NCI-H2081 (cell line): Measurements from ENCODE around the gene LHFPL6.
A peak's percentile ranks its signal among the peaks of the same experiment; 100 is the strongest.

ENCODE experiments used
- DNase-seq, 2 experiments: peaks; one replicate each; lab custom pipeline; 2025; lab: John Stamatoyannopoulos, UW

The LHFPL6 gene

DNA sequence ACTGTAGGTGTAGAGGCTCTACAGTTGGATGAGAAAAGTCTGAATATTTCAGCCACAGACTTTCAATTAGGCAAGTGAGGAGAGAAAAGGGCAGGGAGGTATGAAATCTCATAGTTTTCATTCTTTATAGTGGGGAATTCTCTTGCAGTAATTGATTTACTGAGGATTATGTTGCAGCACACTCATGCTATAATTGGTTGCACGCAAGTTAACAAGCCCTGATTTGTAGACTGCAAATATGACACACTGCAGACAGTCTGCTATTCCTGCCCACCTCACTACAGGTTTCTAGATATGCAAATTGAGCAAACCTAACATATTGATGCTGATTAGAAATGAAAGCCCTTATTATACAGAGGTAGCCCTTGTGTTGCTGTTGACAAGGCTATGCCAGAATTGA, 139.4 kb downstream of the LHFPL6 start:
- DNase-seq, result no peak

- DNase-seq, result no peak
These were observed 140.1 kb downstream of the LHFPL6 start for GRCh38 chr13:39462906-39463305.

DNA sequence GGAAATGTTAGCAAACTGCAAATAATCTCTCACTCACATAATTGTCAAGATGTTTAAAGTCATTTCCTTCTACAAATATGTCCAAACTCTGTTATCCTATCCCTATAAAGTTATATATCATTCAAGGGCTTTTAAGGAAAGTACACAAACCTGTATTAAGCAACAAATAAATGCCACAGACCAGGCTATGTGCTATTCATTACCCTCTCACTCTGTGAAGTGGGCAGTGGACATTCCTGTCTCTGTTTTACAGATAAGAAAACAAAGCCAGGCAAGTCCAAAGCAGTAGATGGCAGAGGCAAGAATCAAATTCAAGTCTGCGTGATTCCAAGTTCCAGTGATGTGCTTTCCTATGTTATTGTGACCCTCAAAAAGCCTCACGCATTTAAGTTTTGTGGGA, 140.6 kb downstream of the LHFPL6 start:
- DNase-seq, result no peak

DNA sequence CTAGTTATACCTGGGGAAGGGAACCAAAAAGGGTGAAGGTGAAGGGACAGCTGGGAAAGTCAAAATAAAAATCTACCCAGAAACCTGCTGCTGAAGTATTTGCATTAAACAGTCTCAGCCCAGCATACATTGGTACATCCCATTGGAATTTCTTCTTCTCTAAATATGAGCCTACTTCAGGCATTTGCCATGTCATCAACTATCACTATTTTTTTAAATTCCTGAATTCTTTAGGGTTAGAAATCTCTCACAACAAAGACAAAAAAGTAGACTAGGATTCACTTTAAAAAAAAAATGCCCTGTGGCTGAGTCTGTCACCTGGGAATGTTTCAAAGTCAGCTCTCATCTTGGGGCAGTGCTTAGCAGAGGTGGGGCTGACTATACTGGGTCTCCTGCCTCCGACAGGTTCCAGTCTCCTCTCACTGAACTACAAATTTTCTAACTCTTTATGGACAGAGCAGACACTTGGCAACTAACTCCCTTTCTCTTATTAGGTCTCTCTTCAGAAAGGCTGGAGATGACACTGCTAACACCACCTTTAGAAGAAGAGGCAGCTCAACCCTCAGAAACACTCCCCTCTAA, 141.2 kb downstream of the LHFPL6 start:
- no peak for DNase-seq

- DNase-seq, result no peak
These were observed 145.7 kb downstream of the LHFPL6 start for GRCh38 chr13:39457274-39457673.

- DNase-seq, result no peak
These were observed 147.3 kb downstream of the LHFPL6 start for GRCh38 chr13:39455521-39456175.

DNA sequence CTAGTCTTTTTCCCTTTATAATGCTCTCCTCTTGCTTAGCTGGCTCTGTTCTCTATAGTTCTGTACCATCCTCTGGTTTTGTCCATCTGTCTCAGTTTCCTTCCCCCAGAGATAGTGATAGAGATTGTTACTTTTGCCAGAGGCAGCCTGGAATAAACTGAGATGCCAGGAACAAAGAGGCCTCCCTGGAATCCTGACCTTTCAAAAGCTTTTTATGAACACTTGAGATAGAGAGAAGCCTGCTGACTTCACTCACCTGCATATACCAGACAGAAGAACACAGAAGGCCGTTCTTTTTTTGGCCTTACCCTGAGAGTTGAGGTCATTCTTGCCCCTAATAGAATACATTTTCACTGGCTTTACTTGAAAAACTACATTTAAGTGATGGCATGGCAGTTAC, 150.2 kb downstream of the LHFPL6 start:
- no peak for DNase-seq

DNA sequence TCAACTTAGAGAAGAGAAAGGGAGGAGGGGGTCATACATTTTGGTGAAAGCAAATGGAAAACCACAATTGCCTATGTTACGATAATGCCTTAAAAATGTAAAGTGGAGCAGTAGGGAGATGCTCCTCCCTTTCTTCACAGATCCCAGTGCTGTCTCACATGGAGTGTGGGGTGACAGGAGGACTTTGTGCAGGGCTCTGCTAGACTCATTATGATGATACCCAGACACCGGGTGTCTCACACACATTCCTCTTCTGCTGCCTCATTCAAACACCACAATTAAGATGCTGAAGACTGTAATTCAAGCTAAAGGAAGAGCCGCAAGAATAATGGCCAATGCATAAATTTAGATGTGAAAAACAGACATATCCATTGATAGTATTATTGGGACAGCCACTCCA, 150.6 kb downstream of the LHFPL6 start:
- DNase-seq, result peak in 1 of 2 experiments; percentile 9

GRCh38 chr13:39451860-39452301, 151.1 kb downstream of the LHFPL6 start:
- peak; percentile 46 to 66 for DNase-seq

GRCh38 chr13:39451301-39451700, 151.7 kb downstream of the LHFPL6 start:
- DNase-seq, result peak; percentile 12 to 35

GRCh38 chr13:39450176-39450575, 152.8 kb downstream of the LHFPL6 start:
- no peak for DNase-seq

DNA sequence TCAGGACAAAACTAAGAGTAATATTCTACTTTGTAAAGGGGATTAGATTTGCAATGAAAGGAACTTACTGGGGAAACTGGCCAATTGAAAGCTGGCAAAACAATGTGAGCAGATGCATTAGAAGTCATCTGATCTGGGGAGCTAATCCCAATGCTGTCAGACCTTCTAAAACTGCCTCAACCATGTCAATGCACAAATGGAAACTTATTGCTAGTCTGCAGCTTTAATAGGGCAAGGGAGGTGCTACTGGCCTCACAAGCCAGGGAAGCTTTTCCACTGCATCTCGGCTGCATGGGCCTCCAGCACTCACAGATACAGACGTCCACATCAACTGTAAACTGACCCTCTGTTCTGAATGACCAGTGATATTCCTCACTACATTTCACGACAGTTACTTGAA, 154.2 kb downstream of the LHFPL6 start:
- no peak for DNase-seq

DNA sequence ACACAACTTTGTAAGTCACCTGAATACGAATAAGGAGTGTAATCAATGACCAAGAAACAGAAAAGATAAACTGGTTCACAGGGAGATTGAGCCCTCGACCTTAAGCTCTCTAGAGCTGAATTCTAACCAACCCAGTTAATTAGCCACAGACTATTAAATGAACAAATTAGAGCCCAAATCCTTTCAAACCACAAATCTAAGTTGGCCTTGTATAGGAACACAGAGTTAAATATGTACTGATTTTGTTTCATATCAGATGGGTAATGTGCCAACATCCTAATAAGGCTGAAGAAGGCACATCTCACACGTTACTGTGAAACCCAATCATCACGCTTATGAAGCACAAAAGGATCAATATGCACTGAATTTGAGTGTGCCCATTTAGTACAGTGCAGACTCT, 156.1 kb downstream of the LHFPL6 start:
- DNase-seq, result no peak

- DNase-seq, result no peak
These were observed 158.1 kb downstream of the LHFPL6 start for GRCh38 chr13:39444866-39445265.

- no peak for DNase-seq
These were observed 169.3 kb downstream of the LHFPL6 start for GRCh38 chr13:39433651-39434050.

GRCh38 chr13:39432196-39432595, 170.8 kb downstream of the LHFPL6 start:
- DNase-seq, result peak in 1 of 2 experiments; percentile 42

DNA sequence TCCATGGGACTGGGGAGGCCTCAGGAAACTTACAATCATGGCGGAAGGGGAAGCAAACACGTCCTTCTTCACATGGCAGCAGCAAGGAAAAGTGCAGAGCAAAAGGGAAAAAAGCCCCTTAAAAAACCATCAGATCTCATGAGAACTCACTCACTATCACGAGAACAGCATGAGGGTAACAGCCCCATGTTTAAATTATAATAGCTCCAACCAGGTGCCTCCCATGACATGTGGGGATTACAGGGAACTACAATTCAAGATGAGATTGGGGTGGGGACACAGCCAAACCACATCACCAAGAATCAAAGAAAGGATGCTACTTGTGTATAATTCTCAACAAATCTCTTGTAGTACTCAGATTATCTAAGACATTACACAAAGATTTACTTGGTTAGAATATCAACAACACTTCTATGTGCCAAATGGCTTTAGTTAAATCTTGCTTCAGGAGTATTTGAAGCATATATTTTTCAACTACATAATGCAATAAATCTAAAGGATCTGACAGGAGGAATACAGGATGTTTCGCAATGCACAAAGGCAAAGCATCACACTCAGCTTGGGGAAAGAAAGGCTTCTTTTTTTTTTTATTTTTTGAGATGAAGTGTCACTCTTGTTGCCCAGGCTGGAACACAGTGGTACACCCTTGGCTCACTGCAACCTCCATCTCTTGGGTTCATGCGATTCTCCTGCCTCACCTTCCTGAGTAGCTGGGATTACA, 180.0 kb downstream of the LHFPL6 start:
- no peak for DNase-seq

DNA sequence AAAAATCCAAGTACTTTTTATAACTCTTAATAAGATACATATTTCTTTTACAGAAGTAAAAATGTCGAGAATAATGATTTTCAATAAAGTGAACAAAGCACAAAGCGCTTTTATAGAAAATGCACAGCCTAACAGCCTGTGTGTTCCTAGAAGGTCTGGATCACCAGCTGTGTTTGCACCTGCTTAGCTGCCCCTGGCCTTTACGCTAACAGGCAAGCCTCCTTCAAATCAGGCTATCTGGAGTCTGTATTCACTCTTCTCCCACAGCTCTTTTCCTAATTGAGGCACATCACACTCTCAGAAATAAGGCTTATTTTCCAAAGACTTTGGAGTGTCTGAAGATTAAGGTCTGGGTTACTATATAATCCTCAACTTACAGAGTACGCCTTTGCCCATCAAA, 183.1 kb downstream of the LHFPL6 start:
- peak; percentile 25 to 74 for DNase-seq

GRCh38 chr13:39419068-39419467, 183.9 kb downstream of the LHFPL6 start:
- DNase-seq, result no peak

GRCh38 chr13:39418424-39418823, 184.6 kb downstream of the LHFPL6 start:
- DNase-seq, result no peak

GRCh38 chr13:39417643-39418042, 185.3 kb downstream of the LHFPL6 start:
- DNase-seq, result no peak

DNA sequence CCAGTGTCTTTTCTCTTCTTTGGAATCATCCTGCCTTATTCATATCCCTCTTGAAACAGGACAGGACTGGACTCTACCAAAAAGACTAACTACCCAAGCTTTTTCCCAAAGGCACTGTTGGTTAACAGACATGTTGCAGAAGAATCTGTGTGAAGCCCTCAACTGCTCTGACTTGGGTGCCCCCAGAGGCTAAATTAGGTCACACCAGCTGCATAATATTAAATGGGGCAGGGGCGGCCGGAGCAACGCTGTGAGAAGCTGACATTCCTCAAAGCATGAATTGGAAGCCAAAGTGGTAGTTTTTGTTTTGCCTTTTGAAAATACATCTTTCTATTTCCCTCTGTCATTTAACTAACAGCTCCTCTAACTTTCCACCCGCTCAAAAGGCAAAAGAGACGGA, 185.9 kb downstream of the LHFPL6 start:
- DNase-seq, result peak in 1 of 2 experiments; percentile 6
